Tibial nerve (tissue), 4 donors: ENCODE data around the gene SLC38A10. TPM values are rescaled to one million over a fixed set of nuclear protein-coding genes. Genes with fewer than 3 reads are reported as not detected.

Experiments used
- DNase-seq, 2 donors: peaks; one replicate each; pipeline ENCODE4 v3.0.0-alpha.2; 2019; ENCODE audit warnings: low spot score in 2 of 2
- H3K27ac ChIP-seq, 4 donors: fragments of 200-600 bp; sonication (generic) in 3 of 4; one replicate each; pipeline ENCODE4 v1.5.1; 2017 to 2019; ENCODE audit warnings: mild to moderate bottlenecking in 1 of 4
- H3K27me3 ChIP-seq, 2 donors: fragments of 200-600 bp; sonication (generic) in 1 of 2; one replicate each; pipeline versions ENCODE4 v1.5.1 to v1.6.0; 2017 to 2019
- H3K36me3 ChIP-seq, 3 donors: fragments of 200-600 bp; sonication (generic); one replicate each; pipeline ENCODE4 v1.5.1; 2018 to 2019
- H3K4me1 ChIP-seq, 4 donors: fragments of 200-600 bp; sonication (generic) in 3 of 4; one replicate each; pipeline ENCODE4 v1.5.1; 2017 to 2019
- H3K4me3 ChIP-seq, 4 donors: fragments of 200-600 bp; sonication (generic) in 3 of 4; one replicate each; pipeline ENCODE4 v1.5.1; 2017 to 2019; ENCODE audit warnings: mild to moderate bottlenecking in 1 of 4, moderate library complexity in 1 of 4
- H3K9me3 ChIP-seq, 4 donors: fragments of 200-600 bp; sonication (generic) in 3 of 4; one replicate each; pipeline ENCODE4 v1.5.1; 2017 to 2019
- EP300 ChIP-seq, 2 donors: sonication (generic); formaldehyde crosslinking; IDR thresholded peaks; one replicate each; pipeline ENCODE4 v1.6.1; 2017; ENCODE audit warnings: antibody characterized with exemption in 2 of 2, mild to moderate bottlenecking in 1 of 2
- POLR2A ChIP-seq, 2 donors: fragments of 450-650 bp; IDR thresholded peaks; one replicate each; pipeline ENCODE4 v1.6.1; 2017; ENCODE audit warnings: antibody characterized with exemption in 2 of 2, mild to moderate bottlenecking in 2 of 2, moderate library complexity in 2 of 2
- WGBS, 2 donors: methylation state at CpG; one replicate each; pipeline ENCODE4 v1.1.5; 2018; 5-methylcytosine and 5-hydroxymethylcytosine counted together
- total RNA-seq, 4 donors: library from RNA; depleted of rRNA; stranded (reverse); fragments of >200 nt; gene quantifications; one replicate each; pipeline ENCODE4 v1.1.0, GENCODE V29; 2016
- TF ChIP-seq, protein P1 (sequence below), 5 experiments: fragments of 200-600 bp in 3 of 5; fragments of 450-650 bp in 2 of 5; sonication (generic) in 3 of 5; IDR thresholded peaks; one replicate each; pipeline ENCODE4 v1.5.1; 2016 to 2019; ENCODE audit warnings: antibody characterized with exemption in 5 of 5, mild to moderate bottlenecking in 3 of 5, moderate library complexity in 2 of 5

The SLC38A10 gene
- total RNA-seq, 4 donors from 2014 or later, result 80.0 to 149 (median 123) TPM

GRCh38 chr17:81295676-81296381, 722 bp upstream of the SLC38A10 start:
- Histone ChIP-seq H3K9me3 (no peaks in the 10 kb centered on the region), H3K27me3 (no peaks in the 10 kb centered on the region), H3K36me3 (peaks cover 0 to 2% (median 0%) of the 10 kb centered on the region in 3 donors), H3K4me1 (peaks cover 0 to 43% (median 24%) of the 10 kb centered on the region in 4 donors), H3K4me3 (peak overlapping the region; percentile 78 to 100 (median 90)), H3K27ac (peak overlapping the region; percentile 90 to 99 (median 96))
- no peak for DNase-seq
- 22 to 29% methylated on average over 22 of the region's 22 CpGs for WGBS, 2 donors
- TF ChIP-seq POLR2A (IDR thresholded peaks at IDR 0.05), result no peak
- TF ChIP-seq EP300 (IDR thresholded peaks at IDR 0.05), result no peak
- TF ChIP-seq, protein P1, sequence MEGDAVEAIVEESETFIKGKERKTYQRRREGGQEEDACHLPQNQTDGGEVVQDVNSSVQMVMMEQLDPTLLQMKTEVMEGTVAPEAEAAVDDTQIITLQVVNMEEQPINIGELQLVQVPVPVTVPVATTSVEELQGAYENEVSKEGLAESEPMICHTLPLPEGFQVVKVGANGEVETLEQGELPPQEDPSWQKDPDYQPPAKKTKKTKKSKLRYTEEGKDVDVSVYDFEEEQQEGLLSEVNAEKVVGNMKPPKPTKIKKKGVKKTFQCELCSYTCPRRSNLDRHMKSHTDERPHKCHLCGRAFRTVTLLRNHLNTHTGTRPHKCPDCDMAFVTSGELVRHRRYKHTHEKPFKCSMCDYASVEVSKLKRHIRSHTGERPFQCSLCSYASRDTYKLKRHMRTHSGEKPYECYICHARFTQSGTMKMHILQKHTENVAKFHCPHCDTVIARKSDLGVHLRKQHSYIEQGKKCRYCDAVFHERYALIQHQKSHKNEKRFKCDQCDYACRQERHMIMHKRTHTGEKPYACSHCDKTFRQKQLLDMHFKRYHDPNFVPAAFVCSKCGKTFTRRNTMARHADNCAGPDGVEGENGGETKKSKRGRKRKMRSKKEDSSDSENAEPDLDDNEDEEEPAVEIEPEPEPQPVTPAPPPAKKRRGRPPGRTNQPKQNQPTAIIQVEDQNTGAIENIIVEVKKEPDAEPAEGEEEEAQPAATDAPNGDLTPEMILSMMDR (IDR thresholded peaks at IDR 0.05), result peak in 4 of 5 experiments; percentile 17 to 37 (median 26)

GRCh38 chr17:81294512-81295030, 536 bp downstream of the SLC38A10 start:
- Histone ChIP-seq H3K4me3 (peak overlapping the region; percentile 78 to 100 (median 90)), H3K4me1 (peaks cover 0 to 43% (median 24%) of the 10 kb centered on the region in 4 donors), H3K36me3 (peaks cover 0 to 15% (median 0%) of the 10 kb centered on the region in 3 donors), H3K27me3 (no peaks in the 10 kb centered on the region), H3K27ac (peak overlapping the region; percentile 90 to 99 (median 96)), H3K9me3 (no peaks in the 10 kb centered on the region)
- no peak for DNase-seq
- TF ChIP-seq EP300 (IDR thresholded peaks at IDR 0.05), result no peak
- TF ChIP-seq, protein P1 (IDR thresholded peaks at IDR 0.05), result no peak
- no peak for TF ChIP-seq POLR2A (IDR thresholded peaks at IDR 0.05)
- WGBS, 2 donors, result 3 to 5% methylated on average over 20 to 43 of the region's 48 CpGs

DNA sequence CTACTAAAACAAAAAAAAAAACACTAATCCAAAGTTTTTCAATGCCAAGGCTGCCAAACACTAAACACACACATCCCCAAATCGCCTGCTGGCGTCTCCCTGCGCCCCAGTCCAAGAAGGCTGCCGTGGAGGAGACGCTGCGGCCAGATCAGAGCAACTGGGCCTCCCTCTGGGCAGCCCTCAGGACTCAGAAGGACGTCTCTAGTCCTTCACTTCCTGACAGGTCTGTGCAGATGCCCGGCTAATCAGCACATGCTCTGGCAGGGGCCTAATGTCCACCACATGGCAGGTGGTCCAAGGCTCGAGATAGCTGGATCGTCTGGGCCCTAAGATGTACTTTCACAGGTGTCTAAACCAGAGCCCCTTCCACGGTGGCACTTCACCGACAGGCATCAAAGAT, 2.7 kb downstream of the SLC38A10 start:
- Histone ChIP-seq H3K27me3 (no peaks in the 10 kb centered on the region), H3K4me3 (no peak overlapping the region), H3K4me1 (peaks cover 0 to 44% (median 24%) of the 10 kb centered on the region in 4 donors), H3K27ac (peak overlapping the region in 3 of 4 donors; percentile 38 to 99 (median 54)), H3K9me3 (no peaks in the 10 kb centered on the region), H3K36me3 (peaks cover 0 to 36% (median 0%) of the 10 kb centered on the region in 3 donors)
- WGBS, 2 donors, result 73 to 83% methylated on average over 12 of the region's 12 CpGs
- no peak for DNase-seq
- TF ChIP-seq EP300 (IDR thresholded peaks at IDR 0.05) (no peak), POLR2A (IDR thresholded peaks at IDR 0.05) (no peak)
- TF ChIP-seq, protein P1 (IDR thresholded peaks at IDR 0.05), result no peak

DNA sequence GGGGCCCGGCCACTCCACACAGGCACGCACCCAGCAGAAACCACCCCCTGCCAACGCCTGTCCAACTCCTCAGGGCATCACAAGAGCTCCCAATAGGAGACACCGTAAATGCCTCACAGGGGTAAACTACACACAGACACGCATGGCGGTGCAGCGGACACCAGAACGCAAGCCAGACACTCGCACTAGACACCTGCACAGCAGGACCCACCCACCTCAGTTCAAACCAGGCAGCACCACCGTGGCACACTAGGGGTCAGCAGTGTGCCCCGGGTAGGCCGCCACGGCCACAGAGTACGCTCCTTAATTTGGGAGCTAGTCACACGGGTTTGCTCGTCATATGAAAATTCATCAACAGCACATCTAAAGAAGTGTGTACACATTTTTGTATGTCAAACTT, 3.4 kb downstream of the SLC38A10 start:
- H3K4me3 ChIP-seq, result no peak overlapping the region
- 48 to 54% methylated on average over 15 to 16 of the region's 16 CpGs for WGBS, 2 donors
- peaks cover 0 to 44% (median 0%) of the 10 kb centered on the region in 3 donors for H3K36me3 ChIP-seq
- H3K9me3 ChIP-seq, result no peaks in the 10 kb centered on the region
- peaks cover 0 to 52% (median 26%) of the 10 kb centered on the region in 4 donors for H3K4me1 ChIP-seq
- H3K27ac ChIP-seq, result peak overlapping the region in 2 of 4 donors; percentile 54 to 99
- peak; percentile 65 to 69 for DNase-seq
- TF ChIP-seq POLR2A (IDR thresholded peaks at IDR 0.05) (no peak), EP300 (IDR thresholded peaks at IDR 0.05) (peak in 1 of 2 donors; percentile 50)
- TF ChIP-seq, protein P1 (IDR thresholded peaks at IDR 0.05), result peak; percentile 70 to 80 (median 78)
- H3K27me3 ChIP-seq, result no peaks in the 10 kb centered on the region

DNA sequence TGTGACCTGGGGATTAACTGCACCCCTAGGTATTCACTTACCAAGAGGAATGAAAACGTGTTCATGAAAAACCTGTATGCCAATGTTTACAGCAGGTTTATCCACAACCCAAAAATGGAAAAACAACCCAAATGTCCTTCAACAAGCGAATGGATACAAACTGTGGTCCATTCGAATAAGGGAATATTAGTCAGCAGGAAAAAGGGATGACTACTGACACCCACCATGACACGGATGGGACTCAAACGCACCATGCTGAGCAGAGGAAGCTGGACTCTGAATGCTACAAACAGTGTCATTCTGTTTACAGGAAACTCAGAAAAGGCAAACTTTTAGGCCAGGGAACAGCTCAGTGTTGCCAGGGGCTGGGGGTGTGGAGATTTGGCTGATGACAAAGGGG, 4.9 kb downstream of the SLC38A10 start:
- TF ChIP-seq POLR2A (IDR thresholded peaks at IDR 0.05) (no peak), EP300 (IDR thresholded peaks at IDR 0.05) (no peak)
- TF ChIP-seq, protein P1 (IDR thresholded peaks at IDR 0.05), result no peak
- 93 to 96% methylated on average over 5 of the region's 5 CpGs for WGBS, 2 donors
- Histone ChIP-seq H3K27ac (no peak overlapping the region), H3K4me3 (no peak overlapping the region), H3K4me1 (peaks cover 0 to 56% (median 31%) of the 10 kb centered on the region in 4 donors), H3K36me3 (peaks cover 0 to 46% (median 0%) of the 10 kb centered on the region in 3 donors), H3K27me3 (no peaks in the 10 kb centered on the region), H3K9me3 (no peaks in the 10 kb centered on the region)
- DNase-seq, result no peak
